Caco-2 (cell line): ENCODE measurements around the gene PHF23. TPM values are rescaled to one million over a fixed set of nuclear protein-coding genes. Genes with fewer than 3 reads are reported as not detected.
A peak's percentile ranks its signal among the peaks of the same experiment; 100 is the strongest.

Experiments
- BruUV-seq: library from RNA; stranded (reverse); fragments of 400-500 nt; replicated peaks from 2 replicates; lab custom pipeline; 2021; lab: Mats Ljungman, UMichigan
- CTCF ChIA-PET: fragments of 300-600 bp; sonication (Branson Sonifier 250); formaldehyde crosslinking; loops from one replicate; lab custom pipeline; 2022; ENCODE audit warnings: antibody characterized with exemption; lab: Charles Lee
- POLR2A ChIA-PET: fragments of 300-600 bp; sonication (Branson Sonifier 250); formaldehyde crosslinking; loops from one replicate; lab custom pipeline; 2022; ENCODE audit warnings: antibody characterized with exemption; lab: Charles Lee
- DNase-seq, 2 experiments: peaks; one replicate each; pipeline versions ENCODE4 v3.0.0 to v3.0.0-alpha.2; 2020 to 2022
- H3K27me3 ChIP-seq: replicated peaks from 2 replicates; pipeline ENCODE4 v1.6.0; 2011; ENCODE audit warnings: low read length; ENCODE audit not compliant: control insufficient read depth, insufficient read depth
- H3K36me3 ChIP-seq: 2 replicates; pipeline ENCODE4 v1.5.1; 2011; ENCODE audit warnings: low read length; ENCODE audit not compliant: control insufficient read depth, insufficient read depth
- H3K4me1 ChIP-seq: fragments of 250-450 bp; sonication (Bioruptor Pico); 2 replicates; pipeline ENCODE4 v1.5.1; 2020; ENCODE audit warnings: mild to moderate bottlenecking
- H3K4me3 ChIP-seq: 2 replicates; pipeline ENCODE4 v1.5.1; 2011; ENCODE audit warnings: low read depth, mild to moderate bottlenecking, control low read depth, low read length
- H3K9me3 ChIP-seq: fragments of 250-450 bp; sonication (Bioruptor Pico); 2 replicates; pipeline ENCODE4 v1.5.1; 2020; ENCODE audit warnings: mild to moderate bottlenecking, moderate library complexity
- H3K27ac Mint-ChIP-seq: one replicate; pipeline ENCODE4 v1.8.0; 2022; ENCODE audit warnings: mixed read lengths; ENCODE audit not compliant: unreplicated experiment
- H3K27me3 Mint-ChIP-seq: one replicate; pipeline ENCODE4 v1.8.0; 2022; ENCODE audit warnings: mixed read lengths; ENCODE audit not compliant: insufficient read depth, unreplicated experiment
- H3K36me3 Mint-ChIP-seq: one replicate; pipeline ENCODE4 v1.8.0; 2022; ENCODE audit warnings: mild to moderate bottlenecking, mixed read lengths; ENCODE audit not compliant: insufficient read depth, unreplicated experiment
- H3K4me1 Mint-ChIP-seq: one replicate; pipeline ENCODE4 v1.8.0; 2022; ENCODE audit warnings: low read depth, mixed read lengths; ENCODE audit not compliant: unreplicated experiment
- H3K4me3 Mint-ChIP-seq: one replicate; pipeline ENCODE4 v1.8.0; 2022; ENCODE audit warnings: mild to moderate bottlenecking, moderate library complexity, mixed read lengths; ENCODE audit not compliant: unreplicated experiment
- H3K9me3 Mint-ChIP-seq: one replicate; pipeline ENCODE4 v1.8.0; 2022; ENCODE audit warnings: mixed read lengths; ENCODE audit not compliant: unreplicated experiment
- CTCF ChIP-seq, 2 experiments: fragments of 200-600 bp in 1 of 2; IDR thresholded peaks; 1 replicate in 1 of 2; 2 replicates in 1 of 2; pipeline versions ENCODE4 v1.5.1 to v1.8.0; 2011 to 2022; ENCODE audit warnings: antibody characterized with exemption in 1 of 2, control low read depth in 1 of 2, inconsistent platforms in 1 of 2, low read depth in 1 of 2, low read length in 1 of 2, mild to moderate bottlenecking in 1 of 2, moderate library complexity in 1 of 2; ENCODE audit not compliant: insufficient read depth in 1 of 2, severe bottlenecking in 1 of 2, unreplicated experiment in 1 of 2
- intact Hi-C: fragments of 100-400 bp; cut with micrococcal nuclease; formaldehyde crosslinking; loops from one replicate; pipeline ENCODE4 v1.10.0; 2022; ENCODE audit not compliant: unreplicated experiment
- total RNA-seq: library from RNA; stranded (reverse); gene quantifications from 2 replicates; pipeline ENCODE4 v1.2.3, GENCODE V29; 2022

Gene PHF23
- total RNA-seq, 1 experiment from 2014 or later, result 20.5 TPM

DNA sequence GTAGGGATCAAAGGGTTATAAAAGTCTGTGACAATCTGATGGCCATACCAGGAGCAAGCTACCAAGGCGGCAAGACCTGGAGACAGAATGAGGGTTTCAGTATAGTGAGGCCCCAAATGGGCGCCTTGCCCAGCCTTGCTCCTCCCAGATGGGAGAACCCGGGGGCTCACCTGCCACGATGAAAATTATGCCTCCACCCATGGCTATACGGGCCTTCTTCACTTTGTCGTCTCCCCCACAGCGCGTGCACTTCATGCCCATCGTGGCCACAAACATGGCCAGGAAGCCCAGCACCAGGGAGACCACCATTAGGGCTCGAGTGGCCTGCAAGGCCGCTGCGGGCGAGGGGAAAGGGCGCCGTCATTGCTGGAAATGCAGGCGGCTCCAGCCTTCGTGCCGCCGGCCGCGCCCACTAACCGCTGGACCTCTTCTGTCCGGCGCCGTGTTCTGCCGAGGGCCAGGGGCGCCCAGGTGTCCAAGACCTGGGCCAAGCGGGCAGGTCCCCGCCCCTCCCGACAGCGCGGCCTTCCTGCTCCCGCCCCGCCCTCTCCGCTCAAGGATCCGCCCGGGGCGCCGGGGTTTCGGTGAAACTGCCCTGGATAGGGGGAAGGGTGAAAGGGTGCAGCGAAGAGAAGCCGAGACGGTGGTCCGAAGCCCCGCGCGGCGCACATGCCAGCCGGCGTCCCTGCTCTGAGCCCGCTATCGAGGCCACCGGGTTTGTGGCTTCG, 21.6 kb upstream of the PHF23 start:
- Mint-ChIP-seq H3K36me3 (peaks cover 78% of the 10 kb centered on the region), H3K27ac (peak overlapping the region; percentile 97), H3K4me1 (peaks cover 9% of the 10 kb centered on the region), H3K4me3 (peak overlapping the region; percentile 99), H3K27me3 (no peaks in the 10 kb centered on the region), H3K9me3 (no peaks in the 10 kb centered on the region)
- Histone ChIP-seq H3K4me1 (peaks cover 26% of the 10 kb centered on the region), H3K27me3 (no peaks in the 10 kb centered on the region), H3K4me3 (peak overlapping the region; percentile 98), H3K36me3 (peaks cover 2% of the 10 kb centered on the region), H3K9me3 (no peaks in the 10 kb centered on the region)
- no TSS peak for BruUV-seq
- ChIA-PET CTCF (no interaction called here), POLR2A (interaction anchor here (0.8 kb wide), 1 partner anchor 46 kb away, joined by 7 read pairs; no protein-coding TSS in a partner anchor)
- TF ChIP-seq CTCF (IDR thresholded peaks at IDR 0.05; ENCODE audit: insufficient read depth in 1 of 2, low read depth in 1 of 2, low read length in 1 of 2, severe bottlenecking in 1 of 2, unreplicated experiment in 1 of 2), result no peak
- intact Hi-C loops, result no loop called here
- DNase-seq, result peak; percentile 77 to 83

DNA sequence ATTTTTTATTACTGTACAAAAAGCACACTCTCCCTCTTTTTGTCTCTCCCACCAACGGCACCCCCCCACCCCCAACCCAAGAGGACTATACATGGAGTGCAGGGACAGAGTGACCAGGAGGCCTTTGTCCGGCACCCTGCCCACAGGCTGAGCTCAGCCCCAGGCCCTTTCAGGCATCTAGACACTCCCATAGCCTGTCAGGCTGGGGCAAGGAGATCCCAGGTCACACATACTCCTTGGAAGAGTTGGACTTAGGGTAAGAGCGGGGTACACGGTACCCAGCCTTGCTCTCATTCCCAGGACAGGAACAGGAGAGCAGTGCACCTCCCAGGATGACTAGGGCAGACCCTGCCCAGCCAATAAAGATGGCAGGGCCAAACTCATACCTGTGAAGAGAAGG, 20.9 kb upstream of the PHF23 start:
- H3K27me3 Mint-ChIP-seq, result no peaks in the 10 kb centered on the region
- TF ChIP-seq CTCF (IDR thresholded peaks at IDR 0.05; ENCODE audit: insufficient read depth in 1 of 2, low read depth in 1 of 2, low read length in 1 of 2, severe bottlenecking in 1 of 2, unreplicated experiment in 1 of 2), result no peak
- peak overlapping the region; percentile 98 for H3K4me3 ChIP-seq
- ChIA-PET CTCF (no interaction called here), POLR2A (no interaction called here)
- no TSS peak for BruUV-seq
- intact Hi-C loops, result no loop called here
- no peaks in the 10 kb centered on the region for H3K9me3 ChIP-seq
- H3K9me3 Mint-ChIP-seq, result no peaks in the 10 kb centered on the region
- peaks cover 2% of the 10 kb centered on the region for H3K36me3 ChIP-seq
- H3K27me3 ChIP-seq, result no peaks in the 10 kb centered on the region
- H3K4me1 ChIP-seq, result peaks cover 26% of the 10 kb centered on the region
- H3K27ac Mint-ChIP-seq, result peak overlapping the region; percentile 97
- peak overlapping the region; percentile 99 for H3K4me3 Mint-ChIP-seq
- peaks cover 83% of the 10 kb centered on the region for H3K36me3 Mint-ChIP-seq
- DNase-seq, result no peak
- H3K4me1 Mint-ChIP-seq, result peaks cover 9% of the 10 kb centered on the region

DNA sequence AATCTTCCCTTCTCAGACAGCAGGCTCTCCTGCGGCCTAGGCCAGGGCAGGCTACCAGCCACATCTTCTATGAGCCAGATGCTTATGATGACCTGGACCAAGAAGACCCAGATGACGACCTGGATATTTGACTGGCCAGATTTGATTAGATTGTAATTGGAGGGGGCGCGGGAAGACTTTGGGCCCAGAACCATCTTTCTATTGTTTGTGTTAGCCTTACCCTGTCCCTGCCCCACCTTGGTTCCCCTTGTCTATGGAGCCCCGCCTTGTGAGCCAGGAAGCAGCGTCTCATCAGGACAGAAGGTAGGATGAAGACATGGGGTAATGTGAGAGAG, 20.3 kb upstream of the PHF23 start:
- Mint-ChIP-seq H3K9me3 (no peaks in the 10 kb centered on the region), H3K27me3 (no peaks in the 10 kb centered on the region), H3K36me3 (peaks cover 89% of the 10 kb centered on the region), H3K4me3 (peak overlapping the region; percentile 99), H3K4me1 (peaks cover 9% of the 10 kb centered on the region), H3K27ac (no peak overlapping the region)
- ChIA-PET POLR2A (interaction anchor here (0.7 kb wide), 1 partner anchor 145 kb away, joined by 4 read pairs; the partner anchor contains the start of gene ASGR2), CTCF (no interaction called here)
- intact Hi-C loops, result no loop called here
- no peak for TF ChIP-seq CTCF (IDR thresholded peaks at IDR 0.05; ENCODE audit: insufficient read depth in 1 of 2, low read depth in 1 of 2, low read length in 1 of 2, severe bottlenecking in 1 of 2, unreplicated experiment in 1 of 2)
- BruUV-seq, result no TSS peak
- no peak for DNase-seq
- peaks cover 2% of the 10 kb centered on the region for H3K36me3 ChIP-seq
- peaks cover 24% of the 10 kb centered on the region for H3K4me1 ChIP-seq
- no peaks in the 10 kb centered on the region for H3K27me3 ChIP-seq
- no peaks in the 10 kb centered on the region for H3K9me3 ChIP-seq
- no peak overlapping the region for H3K4me3 ChIP-seq
